DND-41 (cell line): ENCODE data around the gene UTP15.

Experiments used
- CTCF ChIP-seq: IDR thresholded peaks from 2 replicates; pipeline ENCODE4 v1.5.1; 2012; ENCODE audit warnings: borderline replicate concordance, low read length, moderate library complexity, mild to moderate bottlenecking; ENCODE audit not compliant: poor library complexity, severe bottlenecking; ENCODE audit errors: extremely low read depth
- EZH2 ChIP-seq: IDR thresholded peaks from 3 replicates; pipeline ENCODE4 v1.6.1; 2012; ENCODE audit warnings: borderline replicate concordance, low read depth, mild to moderate bottlenecking, moderate library complexity, low read length, inconsistent platforms; ENCODE audit not compliant: severe bottlenecking

- TF ChIP-seq CTCF (no peak), EZH2 (no peak)
Measured at GRCh38 chr5:73565969-73566547, 515 bp downstream of the UTP15 start.
